Stimulated activated naive CD4-positive, alpha-beta T cell treated with Interleukin-2 at 50 U/mL for 16 hours (primary cell): ENCODE measurements around the gene GLT1D1.

ENCODE experiments used
- DNase-seq: peaks from one replicate; lab custom pipeline; 2025; lab: John Stamatoyannopoulos, UW

GLT1D1 gene

DNA sequence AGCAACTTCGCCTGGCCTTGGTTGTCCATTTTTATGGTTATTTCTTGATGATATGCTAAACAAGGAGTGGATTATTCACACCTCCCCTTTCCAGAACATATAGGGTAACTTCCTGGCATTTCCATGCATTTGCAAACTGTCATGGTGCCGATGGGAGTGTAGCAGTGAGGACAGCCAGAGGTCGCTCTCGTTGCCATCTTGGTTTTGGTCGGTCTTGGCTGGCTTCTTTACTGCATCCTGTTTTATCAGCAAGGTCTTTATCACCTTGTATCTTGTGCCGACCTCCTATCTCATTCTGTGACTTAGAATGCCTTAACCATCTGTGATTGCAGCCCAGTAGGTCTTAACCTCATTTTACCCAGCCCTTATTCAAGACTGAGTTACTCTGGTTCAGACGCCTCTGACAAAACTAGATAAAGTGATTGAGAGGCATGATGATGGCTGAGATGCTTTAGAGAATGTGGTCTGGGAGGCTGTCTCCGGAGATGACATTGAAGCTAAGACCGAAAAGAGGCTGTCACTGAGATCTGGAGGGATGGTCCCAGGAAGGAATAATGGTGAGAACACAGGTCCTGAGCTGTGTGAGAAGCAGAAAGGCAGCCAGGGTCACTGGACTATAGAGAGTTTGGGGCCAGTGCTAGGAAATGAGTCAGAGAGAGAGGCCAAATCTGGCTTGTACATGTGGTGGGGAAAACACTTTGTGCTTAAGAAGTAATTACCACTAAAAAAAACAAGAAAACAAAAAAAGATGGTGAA is 2.9 kb downstream of the GLT1D1 start:
- DNase-seq = no peak

DNA sequence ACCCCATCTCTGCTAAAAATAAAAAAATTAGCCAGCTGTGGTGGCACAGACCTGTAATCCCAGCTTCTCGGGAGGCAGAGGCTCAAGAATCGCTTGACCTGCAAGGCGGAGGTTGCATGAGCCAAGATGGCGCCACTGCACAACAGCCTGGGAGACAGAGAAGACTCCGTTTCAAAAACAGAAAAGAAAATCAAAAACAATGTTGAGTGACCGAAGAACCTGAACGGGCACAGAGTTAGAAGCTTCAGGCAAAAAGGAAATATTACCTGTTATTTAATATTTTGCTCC is 3.5 kb downstream of the GLT1D1 start:
- DNase-seq = no peak

DNA sequence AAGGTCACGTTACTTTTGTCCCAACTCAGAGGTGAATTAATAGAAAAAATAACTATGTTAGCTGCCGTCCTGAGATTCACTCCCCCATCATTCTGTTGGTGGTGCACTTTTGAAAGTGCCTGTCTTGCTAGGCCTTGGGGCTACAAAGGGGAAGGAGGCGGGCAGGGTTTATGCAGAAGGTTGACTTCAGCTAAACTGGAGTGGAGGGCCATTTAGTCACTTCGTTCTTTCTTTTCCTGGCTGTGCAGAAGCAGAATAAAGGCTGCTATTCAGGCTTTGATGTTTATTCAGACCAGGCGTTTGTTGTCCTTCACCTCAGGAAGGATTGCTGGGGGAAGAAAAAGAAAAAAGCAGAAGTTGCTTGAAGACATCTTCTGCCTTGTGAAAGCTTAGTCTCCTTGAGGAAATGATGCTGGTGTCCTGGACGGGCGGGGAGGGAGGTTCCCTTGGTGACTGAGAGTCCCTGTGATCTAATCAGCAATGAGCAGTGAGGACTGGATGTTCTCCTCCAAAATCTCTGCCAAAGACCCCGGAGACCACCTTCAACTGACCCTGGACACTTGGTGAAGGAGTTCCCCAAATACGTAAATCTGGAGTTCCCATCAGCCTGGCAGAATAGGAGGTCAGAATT is 4.0 kb downstream of the GLT1D1 start:
- no peak for DNase-seq

DNA sequence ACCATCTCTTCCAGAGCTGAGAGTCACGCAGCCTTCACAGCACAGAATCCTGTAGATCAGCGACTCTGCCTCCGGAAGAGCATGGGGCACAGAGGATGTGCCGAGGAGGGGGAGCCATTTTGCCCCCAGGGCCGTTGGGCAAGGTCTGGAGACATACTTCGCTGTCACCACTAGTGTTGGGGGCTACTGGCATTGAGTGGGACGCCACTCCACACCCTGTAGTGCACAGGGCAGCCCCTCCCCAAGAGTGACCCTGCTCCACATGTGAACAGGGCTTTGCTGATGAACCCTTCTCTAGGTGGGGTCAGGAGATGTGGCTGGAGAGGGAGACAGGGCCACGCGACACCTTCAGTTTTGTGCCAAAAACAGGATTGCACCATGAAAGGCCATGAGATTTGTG is 6.0 kb downstream of the GLT1D1 start:
- no peak for DNase-seq

DNA sequence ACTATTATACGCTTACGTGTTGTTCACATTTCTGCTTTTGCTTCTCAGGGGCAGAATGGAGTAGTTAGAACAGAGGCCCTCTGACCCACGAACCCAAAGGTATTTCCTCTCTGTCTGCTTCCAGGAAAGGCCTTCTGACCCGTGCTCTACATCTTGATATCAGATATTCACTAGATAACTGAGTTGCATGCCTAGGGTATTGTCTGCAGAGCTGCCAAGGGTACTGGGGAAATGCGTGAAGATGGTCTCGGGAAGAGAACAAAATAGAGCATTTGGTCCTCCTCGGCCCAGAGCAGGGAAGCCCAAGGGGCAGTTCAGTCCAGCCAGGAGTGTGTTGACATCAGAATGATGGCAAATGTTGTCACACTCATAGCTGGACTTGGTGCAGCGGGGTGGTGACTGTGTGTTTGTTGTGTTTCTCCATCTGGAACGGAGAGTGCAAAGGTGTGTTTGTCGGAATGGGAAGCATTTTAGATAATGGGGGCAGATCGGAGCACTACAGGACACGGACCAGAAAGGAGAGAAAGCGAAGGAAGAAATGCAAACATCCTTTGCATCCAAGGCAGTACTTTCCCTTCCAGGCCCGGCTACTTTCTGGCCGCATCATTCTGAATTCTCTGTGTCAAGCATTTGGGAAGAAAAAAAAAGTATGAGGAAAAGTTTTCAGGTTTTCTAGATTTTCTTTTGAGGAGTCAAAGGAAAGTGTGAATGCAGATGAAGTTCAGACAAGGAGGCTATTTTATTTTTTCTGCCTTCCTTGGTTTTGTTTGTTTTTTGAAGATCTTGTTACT is 8.1 kb downstream of the GLT1D1 start:
- no peak for DNase-seq

DNA sequence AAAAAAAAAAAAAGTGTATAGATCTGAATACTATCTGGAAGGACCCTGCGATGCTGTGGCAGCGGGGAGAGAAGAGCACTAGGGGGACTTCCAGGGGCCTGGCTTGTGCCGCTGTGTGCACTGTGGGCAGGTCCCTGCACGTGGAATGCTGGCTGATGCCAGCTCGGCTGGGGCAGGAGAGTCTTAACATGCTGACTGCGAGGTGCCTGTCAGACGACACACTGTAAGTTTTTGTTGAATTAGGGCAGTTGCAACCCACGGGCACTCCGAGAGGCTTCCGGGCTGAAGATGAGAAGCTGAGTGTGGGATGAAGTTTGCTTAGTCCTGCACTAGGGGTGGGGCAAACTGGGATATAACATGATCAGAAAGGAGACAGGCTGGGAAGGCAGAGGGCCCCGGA is 10.7 kb downstream of the GLT1D1 start:
- DNase-seq = no peak

DNA sequence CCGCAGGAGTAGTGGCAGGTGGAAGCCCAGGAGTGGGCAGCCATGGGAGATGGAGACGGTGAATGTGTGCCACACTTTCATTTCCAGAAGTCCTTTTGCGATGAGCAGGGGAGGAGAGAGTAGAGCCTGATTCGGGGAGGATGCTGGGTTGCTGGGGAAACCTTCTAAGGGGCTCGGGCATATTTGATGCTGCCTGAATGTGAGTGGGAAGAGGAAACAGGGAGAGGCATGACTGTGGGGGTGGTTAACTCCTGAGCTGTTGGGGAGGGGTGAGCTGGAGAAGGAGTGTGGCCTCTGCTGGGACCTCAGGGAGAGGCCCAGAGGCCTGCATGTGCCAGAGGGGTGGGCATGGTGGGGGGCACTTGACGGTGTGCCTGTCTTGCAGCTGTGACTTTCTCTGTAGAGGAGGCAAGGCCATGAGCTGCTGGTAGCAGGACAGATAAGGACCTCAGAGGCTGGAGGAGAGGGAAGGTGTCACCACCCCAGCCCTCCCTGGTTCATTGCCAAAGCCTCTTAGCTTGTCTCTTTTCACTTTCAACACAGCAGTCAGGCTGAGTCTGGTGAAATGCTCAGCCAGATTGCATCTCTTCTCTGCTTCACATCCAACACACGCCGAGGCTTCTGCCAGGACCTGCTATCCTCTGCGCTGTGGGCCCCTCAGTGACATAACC is 11.4 kb downstream of the GLT1D1 start:
- DNase-seq = no peak

DNA sequence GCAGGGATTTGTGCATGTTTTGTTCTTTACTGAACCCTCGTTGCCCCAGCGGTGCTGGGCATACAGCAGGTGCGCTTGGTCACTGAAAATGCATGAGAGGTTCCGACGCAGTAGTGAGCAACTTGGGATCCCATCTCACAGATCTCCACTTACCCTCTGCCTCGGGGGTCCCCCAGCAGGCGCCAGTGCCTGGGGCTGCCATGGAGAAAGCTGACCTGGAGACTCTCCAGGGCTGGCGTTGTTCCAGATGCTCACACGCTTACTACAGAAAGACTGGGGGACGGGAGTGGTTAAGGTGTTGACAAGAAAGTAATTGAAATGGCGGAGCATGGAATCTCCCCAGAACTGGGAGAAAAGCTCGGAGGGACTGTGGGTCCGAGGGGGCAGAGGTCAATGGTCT is 14.2 kb downstream of the GLT1D1 start:
- no peak for DNase-seq

DNA sequence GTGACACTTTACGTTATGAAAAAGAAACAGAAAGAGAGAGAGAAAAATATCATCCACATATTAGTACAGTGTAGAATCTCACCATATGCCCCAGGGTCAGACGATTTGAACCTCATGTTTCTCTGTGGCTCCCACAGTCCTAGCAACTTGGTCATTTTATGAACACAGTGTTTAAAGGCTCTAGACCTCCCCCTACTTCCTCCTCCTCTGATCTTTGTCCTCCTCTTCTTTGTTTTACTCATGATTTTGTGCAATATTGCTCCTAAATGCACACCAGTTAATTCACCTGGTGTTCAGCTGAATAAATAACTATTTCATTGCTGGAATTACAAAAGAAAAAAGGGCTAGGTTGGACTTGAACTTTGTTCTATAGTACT is 18.2 kb downstream of the GLT1D1 start:
- no peak for DNase-seq

DNA sequence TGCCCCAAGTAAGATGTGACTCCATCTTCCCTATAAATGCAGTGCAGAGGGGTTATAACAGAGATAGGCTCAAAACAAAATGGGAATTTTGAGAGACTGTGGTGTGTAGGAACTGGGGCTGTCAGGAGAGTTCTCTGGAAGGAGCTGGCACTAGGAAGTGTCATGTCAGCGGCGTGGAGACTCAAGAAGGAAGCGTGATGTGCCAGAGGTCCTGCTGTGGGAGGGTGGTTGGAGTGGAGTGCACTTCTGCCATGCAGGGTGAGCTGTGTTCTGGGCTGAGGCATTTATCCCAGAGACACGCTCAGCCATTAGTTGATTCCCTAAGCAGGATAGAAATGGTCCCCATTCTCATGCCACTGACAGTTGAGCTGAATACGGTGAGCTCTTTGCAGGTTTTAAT is 19.0 kb downstream of the GLT1D1 start:
- DNase-seq = no peak

DNA sequence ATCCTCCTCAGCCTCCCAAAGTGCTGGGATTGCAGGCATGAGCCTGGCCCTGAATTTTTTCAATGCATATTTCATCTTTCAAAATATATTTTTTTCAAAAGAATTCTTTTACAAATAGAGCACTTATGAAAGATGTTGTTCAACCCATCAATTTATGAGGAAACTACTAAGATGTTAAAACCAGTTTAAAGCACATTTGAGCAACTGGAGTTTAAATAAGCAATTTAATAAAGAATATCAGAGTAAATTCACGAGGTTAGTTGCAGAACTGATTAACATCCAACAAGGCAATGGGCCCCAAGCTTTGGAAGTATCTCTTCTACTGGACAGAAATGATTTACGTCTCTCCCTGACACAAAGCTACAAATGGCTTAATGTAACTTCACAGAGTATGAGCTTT is 23.3 kb downstream of the GLT1D1 start:
- DNase-seq = no peak

DNA sequence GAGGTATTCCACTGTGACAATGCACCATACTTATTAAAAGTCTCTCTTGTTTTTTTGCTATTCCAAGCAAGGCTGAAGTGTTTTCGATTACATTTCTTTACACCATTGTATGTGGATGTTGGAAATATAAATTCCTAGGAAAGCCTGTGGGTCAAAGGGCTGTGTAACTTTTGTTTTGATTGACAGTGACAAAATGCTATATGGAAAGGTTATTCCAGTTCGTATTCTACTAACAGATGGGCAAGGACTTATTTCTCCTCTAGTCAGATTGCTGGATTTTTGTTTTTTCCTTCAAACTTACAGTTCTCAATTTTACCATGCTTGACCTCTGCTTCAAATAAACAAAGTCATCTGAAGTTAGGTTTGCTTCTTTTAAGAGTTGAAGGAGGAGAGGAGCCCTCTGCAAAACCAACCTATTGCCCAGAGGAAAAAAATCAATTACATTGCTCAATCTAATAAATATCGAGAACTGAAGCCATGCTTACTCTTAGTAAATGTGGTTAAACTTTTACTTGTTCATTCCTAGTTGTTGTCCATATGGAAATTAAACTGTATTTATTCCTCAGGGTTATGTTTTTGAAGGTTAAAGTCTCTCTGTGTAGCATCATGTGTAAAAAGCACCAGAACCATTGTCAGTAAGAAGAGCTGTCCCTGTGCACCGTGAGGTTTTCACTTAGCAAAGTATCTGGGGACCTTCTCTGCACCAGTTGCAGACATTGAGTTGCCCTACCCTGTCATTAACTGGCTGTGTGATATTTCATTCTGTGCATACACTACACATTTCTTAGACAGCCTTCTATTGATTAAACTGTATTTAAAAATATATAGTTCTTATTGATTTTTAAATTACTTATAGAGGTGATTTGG is 26.9 kb downstream of the GLT1D1 start:
- no peak for DNase-seq

DNA sequence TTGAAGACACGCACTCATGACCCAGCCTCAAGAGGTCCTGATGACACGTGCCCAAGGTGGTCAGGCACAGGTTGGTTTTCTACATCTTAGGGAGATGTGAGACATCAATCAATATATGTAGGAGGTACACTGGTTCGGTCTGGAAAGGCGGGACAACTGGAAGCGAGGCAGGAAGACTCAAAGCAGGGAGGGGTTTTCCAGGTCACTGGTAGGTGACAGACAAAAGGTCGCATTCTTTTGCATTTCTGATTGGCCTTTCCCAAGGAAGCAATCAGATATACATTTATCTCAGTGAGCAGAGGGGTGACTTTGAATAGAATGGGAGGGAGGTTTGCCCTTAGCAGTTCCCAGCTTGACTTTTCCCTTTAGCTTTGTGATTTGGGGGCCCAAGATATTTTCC is 38.6 kb downstream of the GLT1D1 start:
- no peak for DNase-seq

DNA sequence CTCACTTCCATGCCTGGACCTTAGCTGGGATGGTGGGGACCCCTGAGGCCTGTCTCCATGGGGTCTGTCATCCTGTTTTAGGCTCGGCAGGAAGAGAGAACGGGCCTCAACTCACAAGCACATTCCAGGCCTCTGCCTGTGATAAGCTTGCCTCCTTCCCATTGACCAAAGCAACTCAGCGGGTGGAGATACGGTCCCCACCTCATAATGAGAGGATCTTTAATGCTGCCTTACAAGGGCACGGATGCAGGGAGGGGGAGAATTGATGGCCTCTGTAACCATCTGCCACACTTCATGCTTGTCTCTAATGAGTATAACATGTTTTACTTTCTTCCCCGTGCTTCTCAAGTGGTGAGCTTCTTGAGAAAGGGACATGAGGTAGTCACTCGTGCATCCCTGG is 50.0 kb downstream of the GLT1D1 start:
- no peak for DNase-seq

DNA sequence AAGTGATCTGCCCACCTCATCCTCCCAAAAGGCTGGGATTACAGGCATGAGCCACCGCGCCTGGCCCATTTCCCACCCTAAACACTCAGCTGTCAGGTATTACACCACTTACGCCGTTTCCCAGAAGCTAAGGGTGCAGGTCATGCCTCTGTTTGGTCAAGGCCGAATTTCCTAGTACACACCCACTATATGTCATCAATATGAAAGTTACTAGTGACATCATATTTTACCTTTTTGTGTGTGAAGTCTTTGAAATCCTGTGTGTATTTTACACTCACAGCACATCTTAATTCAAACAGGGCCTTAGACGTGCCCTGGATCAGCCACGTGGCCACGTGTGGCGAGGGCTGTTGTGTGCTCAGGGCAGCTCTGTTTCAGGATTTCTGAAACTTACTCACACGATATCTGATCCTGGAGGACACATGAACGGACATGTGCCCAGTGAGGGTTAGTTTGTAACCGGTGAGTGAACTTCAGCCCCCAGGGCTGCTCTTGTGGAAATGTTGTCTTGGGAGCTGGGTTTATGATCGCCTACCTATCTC is 51.8 kb downstream of the GLT1D1 start:
- no peak for DNase-seq

DNA sequence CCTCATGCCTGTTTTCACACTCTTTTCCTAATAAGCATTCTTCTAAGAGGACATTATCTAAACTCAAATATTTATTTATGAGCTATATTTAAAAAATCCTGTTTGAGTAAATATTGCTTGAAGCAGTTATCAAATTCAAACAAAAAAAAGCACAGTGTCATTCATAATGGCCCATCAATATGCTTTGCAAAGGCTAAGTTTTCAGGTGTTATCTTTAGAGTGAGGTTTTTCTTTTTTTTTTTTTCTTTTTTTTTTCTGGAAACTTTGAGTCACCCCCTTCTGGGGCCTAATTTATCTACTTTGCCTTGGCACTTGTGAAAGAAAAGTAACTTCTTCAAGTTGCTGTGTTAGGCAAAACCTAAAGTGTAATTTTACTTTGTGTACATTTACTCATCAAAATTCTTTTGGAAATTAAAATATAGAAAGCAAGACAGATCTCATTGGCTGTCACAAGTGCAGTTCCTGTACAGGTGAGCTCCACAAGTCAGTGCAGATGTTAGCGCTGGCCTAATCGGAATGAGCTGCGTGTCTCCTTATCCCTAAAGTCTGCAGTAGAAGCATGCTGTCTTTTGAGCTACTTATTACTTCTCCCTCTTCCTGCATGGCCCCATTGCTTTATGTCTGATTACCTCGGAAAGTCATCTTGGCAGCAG is 53.3 kb downstream of the GLT1D1 start:
- no peak for DNase-seq

DNA sequence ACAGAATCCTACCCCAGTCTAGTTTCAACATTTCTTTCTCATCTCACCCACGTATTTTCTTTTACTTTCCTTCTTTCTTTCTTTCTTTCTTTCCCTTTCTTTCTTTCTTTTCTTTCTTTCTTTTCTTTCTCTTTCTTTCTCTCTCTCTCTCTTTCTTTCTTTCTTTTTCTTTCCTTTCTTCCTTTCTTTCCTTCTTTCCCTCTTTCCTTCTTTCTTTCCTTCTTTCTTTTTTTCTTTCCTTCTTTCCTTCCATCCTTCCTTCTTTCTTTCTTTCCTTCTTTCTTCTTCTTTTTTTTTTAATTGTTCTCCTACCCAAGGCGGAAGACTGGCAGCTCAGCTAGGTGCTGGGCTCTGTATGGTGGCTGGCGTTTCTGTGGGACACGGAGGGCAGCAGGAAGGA is 55.0 kb downstream of the GLT1D1 start:
- no peak for DNase-seq

DNA sequence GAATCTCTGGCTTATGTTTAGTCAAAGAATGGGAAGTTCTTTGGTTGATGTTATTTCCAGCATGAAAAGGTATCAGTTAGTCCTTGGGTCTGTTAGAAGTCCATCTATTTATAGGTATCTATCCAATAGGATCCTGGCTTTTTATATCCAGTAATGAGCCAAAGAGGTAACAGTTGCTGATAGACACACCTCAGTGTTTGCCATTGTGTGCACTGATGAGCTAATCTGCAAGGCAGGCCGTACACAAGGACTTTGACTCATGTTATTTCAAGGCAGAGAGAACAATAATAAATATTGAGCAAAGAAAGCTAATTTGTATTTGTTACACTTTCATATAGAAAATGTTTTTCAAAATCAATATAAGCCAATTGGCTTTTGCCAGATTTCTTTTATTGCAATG is 56.4 kb downstream of the GLT1D1 start:
- no peak for DNase-seq

DNA sequence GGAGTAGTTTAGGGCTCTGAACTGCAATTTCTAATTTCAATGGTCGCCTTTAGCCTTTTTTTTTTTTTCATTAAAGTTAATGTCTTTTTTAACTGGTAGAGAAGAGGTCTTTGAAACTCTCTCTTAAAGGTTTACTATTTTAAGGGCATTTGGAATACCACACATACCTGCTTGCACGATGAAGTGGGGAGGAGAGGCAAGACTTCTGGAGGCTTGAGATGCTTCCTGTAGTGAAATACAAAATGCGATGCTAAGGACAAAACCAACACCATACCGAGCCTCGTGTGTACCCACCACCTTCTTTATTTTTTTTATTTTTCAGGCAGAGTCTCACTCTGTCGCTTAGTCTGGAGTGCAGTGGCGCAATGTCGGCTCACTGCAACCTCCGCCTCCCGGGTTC is 57.4 kb downstream of the GLT1D1 start:
- DNase-seq = no peak

DNA sequence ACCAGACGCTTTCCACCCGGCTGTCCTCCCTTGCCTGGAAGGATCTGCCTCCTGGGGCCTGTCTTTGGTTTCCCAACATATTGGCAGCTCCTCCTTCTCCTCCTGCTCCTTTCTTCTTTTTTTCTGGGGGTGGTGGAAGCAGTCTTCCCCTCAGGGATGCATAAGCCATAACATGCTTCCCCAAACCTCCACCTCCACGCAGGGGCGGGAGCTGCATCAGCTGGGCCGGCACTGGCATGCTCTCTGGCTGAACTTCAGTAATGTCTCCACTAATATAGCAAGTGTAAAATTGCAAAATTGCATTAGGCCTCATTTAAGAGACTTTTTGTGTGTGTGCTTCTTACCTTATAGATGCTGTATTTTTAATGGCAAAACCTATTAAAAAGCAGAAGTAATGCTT is 58.6 kb downstream of the GLT1D1 start:
- DNase-seq = no peak

DNA sequence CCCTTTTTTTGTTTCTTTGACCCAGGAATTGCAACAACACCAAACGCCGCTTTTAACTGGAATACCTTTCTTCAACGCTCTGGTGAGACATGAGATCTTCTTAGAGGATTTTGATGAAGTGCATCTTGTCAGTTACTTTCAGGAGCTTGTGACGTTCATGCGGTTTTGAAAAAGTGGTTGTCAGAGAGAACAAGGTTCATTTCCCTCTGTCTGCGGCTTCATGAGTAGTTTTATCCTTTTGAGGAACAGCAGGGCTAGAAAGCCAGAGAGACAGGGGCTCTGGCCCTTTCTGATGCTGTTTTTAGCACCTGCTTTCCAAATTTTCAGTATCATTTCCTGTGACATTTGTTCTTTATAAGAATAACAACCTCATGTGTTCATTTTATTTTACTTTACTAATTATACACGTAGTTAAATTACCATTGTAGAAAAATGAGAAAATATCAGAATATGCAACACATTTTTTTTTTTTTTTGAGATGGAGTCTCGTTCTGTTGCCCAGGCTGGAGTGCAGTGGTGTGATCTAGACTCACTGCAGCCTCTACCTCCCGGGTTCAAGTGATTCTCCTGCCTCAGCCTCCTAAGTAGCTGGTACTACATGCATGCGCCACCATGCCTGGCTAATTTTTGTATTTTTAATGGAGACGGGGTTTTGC is 61.8 kb downstream of the GLT1D1 start:
- no peak for DNase-seq
